K562 (cell line): Measurements from ENCODE around the gene ITGB5. TPM values are rescaled to one million over a fixed set of nuclear protein-coding genes. Genes with fewer than 3 reads are reported as not detected.

Experiments used
- ATAC-seq: fragments of 200-7000 bp; cut with Tn5 transposase; 3 replicates; pipeline ENCODE4 v1.9.1; 2020; ENCODE audit warnings: moderate library complexity
- BruUV-seq: library from RNA; stranded (reverse); fragments of 400-500 nt; replicated peaks from 2 replicates; lab custom pipeline; 2021; lab: Mats Ljungman, UMichigan
- CTCF ChIA-PET: fragments of 300-600 bp; formaldehyde crosslinking; extraction: SDS; loops from one replicate; lab custom pipeline; 2021; ENCODE audit warnings: low intra/inter-chr PET ratio; lab: Yijun Ruan, JAX
- POLR2A ChIA-PET: fragments of 300-600, 350-650 bp; sonication (Branson Sonifier 250); formaldehyde crosslinking; extraction: SDS; loops from one replicate; lab custom pipeline; 2021; ENCODE audit warnings: antibody characterized with exemption, inconsistent platforms; lab: Yijun Ruan, JAX
- DNase-seq, 4 experiments: peaks; one replicate each; pipeline versions ENCODE4 v3.0.0 to v3.0.0-alpha.2; 2011 to 2018; ENCODE audit warnings: low spot score in 3 of 4, mixed read lengths in 3 of 4; ENCODE audit errors: extremely low read depth in 1 of 4
- FAIRE-seq: peaks from 2 replicates; lab custom pipeline; 2011; peaks lifted over from hg19 to GRCh38; lab: Jason Lieb, UNC
- H2AFZ ChIP-seq: 2 replicates; pipeline ENCODE4 v1.6.0; 2011; ENCODE audit warnings: low read depth, low read length, control low read depth, inconsistent platforms
- H3K27ac ChIP-seq: fragments of 200-600 bp; 3 replicates; pipeline ENCODE4 v1.8.0; 2011; ENCODE audit warnings: low read depth, mild to moderate bottlenecking, control low read depth, inconsistent platforms, low read length, moderate library complexity, mixed read lengths; ENCODE audit errors: extremely low read depth
- H3K27me3 ChIP-seq, 2 experiments: fragments of 300-600 bp in 1 of 2; 2 replicates in 1 of 2; 3 replicates in 1 of 2; pipeline versions ENCODE4 v1.6.0 to v1.8.0; 2011; ENCODE audit warnings: inconsistent platforms in 2 of 2, low read length in 2 of 2, mild to moderate bottlenecking in 1 of 2, mixed read lengths in 1 of 2, moderate library complexity in 1 of 2; ENCODE audit not compliant: control insufficient read depth in 2 of 2, insufficient read depth in 2 of 2
- H3K36me3 ChIP-seq: fragments of 300-600 bp; 3 replicates; pipeline ENCODE4 v1.8.0; 2011; ENCODE audit warnings: mild to moderate bottlenecking, low read length, inconsistent platforms; ENCODE audit not compliant: control insufficient read depth, insufficient read depth
- H3K4me1 ChIP-seq, 2 experiments: fragments of 200-600 bp in 1 of 2; replicated peaks in 1 of 2; 2 replicates in 1 of 2; 3 replicates in 1 of 2; pipeline versions ENCODE4 v1.5.1 to v1.8.0; 2011; ENCODE audit warnings: inconsistent platforms in 2 of 2, low read length in 2 of 2, mild to moderate bottlenecking in 1 of 2, mixed read lengths in 1 of 2, moderate library complexity in 1 of 2; ENCODE audit not compliant: control insufficient read depth in 2 of 2, insufficient read depth in 2 of 2
- H3K4me2 ChIP-seq: 2 replicates; pipeline ENCODE4 v1.6.1; 2011; ENCODE audit warnings: low read length, control low read depth, inconsistent platforms, mixed read lengths; ENCODE audit not compliant: insufficient read depth
- H3K4me3 ChIP-seq: fragments of 200-600 bp; sonication (generic), shearing (Covaris generic); 2 replicates; pipeline ENCODE4 v1.5.1; 2016; ENCODE audit warnings: control low read depth, inconsistent platforms
- H3K79me2 ChIP-seq: fragments of 200-600 bp; 3 replicates; pipeline ENCODE4 v1.8.0; 2011; ENCODE audit warnings: low read length, inconsistent platforms; ENCODE audit not compliant: control insufficient read depth, insufficient read depth
- H3K9ac ChIP-seq, 2 experiments: 2 replicates each; pipeline versions ENCODE4 v1.6.0 to v1.6.1; 2011; ENCODE audit warnings: low read depth in 2 of 2, low read length in 2 of 2, control low read depth in 1 of 2, inconsistent platforms in 1 of 2, mild to moderate bottlenecking in 1 of 2, mixed read lengths in 1 of 2; ENCODE audit not compliant: insufficient read depth in 1 of 2
- H3K9me1 ChIP-seq: one replicate; pipeline ENCODE4 v1.6.0; 2011; ENCODE audit warnings: inconsistent platforms, mild to moderate bottlenecking, low read length, moderate library complexity; ENCODE audit not compliant: control insufficient read depth, insufficient read depth
- H3K9me3 ChIP-seq: replicated peaks from 2 replicates; pipeline ENCODE4 v1.5.1; 2011; ENCODE audit warnings: low read depth, low read length, inconsistent platforms; ENCODE audit not compliant: control insufficient read depth, insufficient read depth
- H4K20me1 ChIP-seq: replicated peaks from 2 replicates; pipeline ENCODE4 v1.6.1; 2011; ENCODE audit warnings: low read length, inconsistent platforms, mixed read lengths; ENCODE audit not compliant: control insufficient read depth, insufficient read depth
- CEBPB ChIP-seq: fragments of 450-650 bp; IDR thresholded peaks from 2 replicates; pipeline ENCODE4 v1.6.1; 2016; ENCODE audit warnings: missing genetic modification characterization, missing compliant biosample characterization
- CEBPG ChIP-seq, 3 experiments: fragments of 200-800 bp in 1 of 3; sonication (Bioruptor generic) in 1 of 3; sonication (generic) in 1 of 3; formaldehyde crosslinking in 1 of 3; IDR thresholded peaks in 2 of 3; conservative IDR thresholded peaks in 1 of 3; 2 replicates each; pipeline versions ENCODE4 v1.6.1 to v1.8.0; 2016 to 2022; ENCODE audit warnings: missing compliant biosample characterization in 2 of 3, missing genetic modification characterization in 2 of 3, mild to moderate bottlenecking in 1 of 3, missing genetic modification reagents in 1 of 3
- NCOA6 ChIP-seq: fragments of 450-650 bp; IDR thresholded peaks from 2 replicates; pipeline ENCODE4 v1.6.1; 2017; ENCODE audit warnings: mild to moderate bottlenecking
- NR2C2 ChIP-seq, 2 experiments: fragments of 200-800 bp in 1 of 2; sonication (Bioruptor generic) in 1 of 2; sonication (generic) in 1 of 2; formaldehyde crosslinking in 1 of 2; IDR thresholded peaks; 2 replicates each; pipeline versions ENCODE4 v1.6.1 to v1.8.0; 2016 to 2022; ENCODE audit warnings: mild to moderate bottlenecking in 1 of 2, missing compliant biosample characterization in 1 of 2, missing genetic modification characterization in 1 of 2, missing genetic modification reagents in 1 of 2
- SPI1 ChIP-seq: IDR thresholded peaks from 2 replicates; pipeline ENCODE4 v1.6.1; 2011; ENCODE audit warnings: low read depth, low read length, control low read depth, borderline replicate concordance
- ZSCAN32 ChIP-seq: fragments of 450-650 bp; formaldehyde crosslinking; IDR thresholded peaks from 2 replicates; pipeline ENCODE4 v1.4.0; 2020; ENCODE audit warnings: mild to moderate bottlenecking, moderate library complexity
- WGBS: fragments of 100-300 bp; shearing (Covaris generic); methylation state at CpG from one replicate; pipeline ENCODE4 v1.1.6; 2016; ENCODE audit warnings: low coverage, mixed read lengths; ENCODE audit not compliant: insufficient coverage; ENCODE audit errors: missing lambda C conversion rate; 5-methylcytosine and 5-hydroxymethylcytosine counted together
- in situ Hi-C: fragments of 300-500 bp; cut with MboI; formaldehyde crosslinking; loops from 4 replicates; pipeline ENCODE4 v1.15.0; 2018; ENCODE audit warnings: inconsistent platforms, mixed read lengths
- intact Hi-C: fragments of 100-400 bp; cut with micrococcal nuclease; formaldehyde crosslinking; loops from 2 replicates; pipeline ENCODE4 v1.14.2; 2022
- polyA plus RNA-seq, 8 experiments: library from polyadenylated mRNA; depleted of rRNA in 4 of 8; stranded (reverse) in 5 of 8; unstranded in 3 of 8; fragments of >200 nt; fragmentation: Nextera tagmentation in 2 of 8; fragmentation: Illumina TruSeq in 1 of 8; extraction: Ambion mirVana in 2 of 8; extraction: Trizol in 1 of 8; gene quantifications; 2 replicates each; pipeline versions ENCODE4 v1.2.1 to v1.2.3, GENCODE V29; 2011 to 2014; ENCODE audit warnings: inconsistent platforms in 1 of 8, missing spikeins in 1 of 8
- total RNA-seq, 7 experiments: library from RNA; depleted of rRNA in 6 of 7; stranded (reverse); fragments of >200 nt in 6 of 7; fragmentation: Illumina TruSeq in 2 of 7; extraction: Trizol in 2 of 7; gene quantifications; 2 replicates each; pipeline versions ENCODE4 v1.2.1 to v1.2.3, GENCODE V29; 2011 to 2021; ENCODE audit warnings: low replicate concordance in 1 of 7

Gene ITGB5
- total and polyA plus RNA-seq, 9 of the 15 experiments (the other 6 are each of a cell fraction or from before 2014, with no cell fraction given), result 1.7 to 46.8 (median 9.9) TPM

DNA sequence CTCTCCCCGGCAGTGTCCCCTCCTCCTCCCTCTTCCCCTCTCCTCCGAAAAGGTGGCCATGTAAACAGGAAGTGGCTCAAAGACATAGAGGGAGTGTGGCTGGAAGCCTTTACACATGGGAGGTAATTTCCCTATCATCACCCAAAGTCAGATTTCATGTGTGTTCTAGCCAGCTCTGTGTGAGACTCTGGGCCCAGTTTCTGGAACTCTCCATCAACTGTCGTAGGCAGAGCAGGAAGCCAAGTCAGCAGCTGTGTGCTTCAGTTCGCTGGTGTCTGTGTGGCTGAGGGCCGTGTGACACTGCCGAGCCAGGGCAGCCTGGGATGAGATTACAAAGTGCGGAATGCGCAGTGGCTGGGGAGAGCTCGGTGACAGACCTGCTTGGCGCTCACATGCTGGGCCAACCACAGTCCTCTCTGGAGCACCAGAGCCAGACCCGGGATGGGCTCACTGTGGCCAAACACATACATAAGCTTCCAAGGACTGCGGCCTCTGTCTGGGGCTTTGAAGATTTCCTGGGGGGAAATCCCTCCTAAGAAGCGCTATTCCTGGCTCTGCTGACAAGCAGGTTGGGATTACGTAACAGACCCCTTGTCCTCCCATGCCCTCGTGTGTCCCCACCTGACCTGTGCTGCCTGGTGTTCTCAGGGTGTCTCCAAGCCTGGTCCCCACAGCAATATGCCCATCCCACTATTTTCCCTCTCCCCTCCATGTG lies 106.2 kb downstream of the ITGB5 start:
- intact Hi-C loops (no loop called here), in situ Hi-C loops (no loop called here)
- H3K9me3 ChIP-seq, result no peaks in the 10 kb centered on the region
- ATAC-seq, result 0 out of 3 replicates have a peak, but pooled peaks have one; percentile 27
- H3K27me3 ChIP-seq, result no peaks in the 10 kb centered on the region; a peak in 1 of 5 replicates
- H2AFZ ChIP-seq, result no peak overlapping the region
- no peak overlapping the region for H3K27ac ChIP-seq
- H4K20me1 ChIP-seq, result peaks cover 8% of the 10 kb centered on the region; the same call in 1 of the 2 replicates
- H3K36me3 ChIP-seq, result no peaks in the 10 kb centered on the region
- 62% methylated on average over 7 of the region's 15 CpGs for WGBS
- POLR2A ChIA-PET, result no interaction called here
- TF ChIP-seq NR2C2 (CRISPR knock-in tag; IDR thresholded peaks at IDR 0.05), result no peak
- no peak for TF ChIP-seq NR2C2 (tag; IDR thresholded peaks at IDR 0.05)
- TF ChIP-seq ZSCAN32 (CRISPR knock-in tag), result no peak
- peak; percentile 52; the same call in 1 of the 2 replicates for TF ChIP-seq SPI1
- TF ChIP-seq NCOA6, result no peak
- no peak for TF ChIP-seq CEBPG (CRISPR knock-in tag; IDR thresholded peaks at IDR 0.05)
- 0 out of 4 replicates have a peak, but pooled peaks of 1 of the 2 experiments have one; percentile 19 for TF ChIP-seq CEBPG (tag; conservative IDR thresholded peaks at IDR 0.05 in 1 of 2, IDR thresholded peaks at IDR 0.05 in 1 of 2)
- TF ChIP-seq CEBPB, result peak; percentile 62
- FAIRE-seq, result no peak
- H3K4me3 ChIP-seq, result no peak overlapping the region
- no TSS peak for BruUV-seq
- CTCF ChIA-PET, result no interaction called here
- no peaks in the 10 kb centered on the region for H3K79me2 ChIP-seq
- no peaks in the 10 kb centered on the region for H3K9me1 ChIP-seq
- H3K4me2 ChIP-seq, result no peak overlapping the region
- DNase-seq, result no peak
- H3K9ac ChIP-seq, result no peak overlapping the region; a peak in 1 of 4 replicates
- no peaks in the 10 kb centered on the region; a peak in 1 of 5 replicates for H3K4me1 ChIP-seq
